IMR-90 (cell line): ENCODE measurements around the gene PISD. TPM values are rescaled to one million over a fixed set of nuclear protein-coding genes. Genes with fewer than 3 reads are reported as not detected.

ENCODE experiments used
- ATAC-seq: fragments of 200-7000 bp; cut with Tn5 transposase; 2 replicates; pipeline ENCODE4 v1.9.1; 2020; ENCODE audit warnings: low read depth, mild to moderate bottlenecking, moderate library complexity
- BruUV-seq: library from RNA; stranded (reverse); fragments of 400-500 nt; replicated peaks from 2 replicates; lab custom pipeline; 2021; lab: Mats Ljungman, UMichigan
- CTCF ChIA-PET: fragments of 300-600 bp; formaldehyde crosslinking; extraction: SDS; loops from one replicate; lab custom pipeline; 2021; ENCODE audit warnings: antibody characterized with exemption; lab: Yijun Ruan, JAX
- POLR2A ChIA-PET: fragments of 300-600 bp; sonication (Branson Sonifier 250); formaldehyde crosslinking; loops from one replicate; lab custom pipeline; 2022; ENCODE audit warnings: antibody characterized with exemption; ENCODE audit not compliant: unreplicated experiment; lab: Charles Lee
- DNase-seq: peaks from one replicate; pipeline ENCODE4 v3.0.0; 2013
- H2AFZ ChIP-seq: replicated peaks from 2 replicates; pipeline ENCODE3; 2013; ENCODE audit warnings: low read length, mild to moderate bottlenecking; ENCODE audit not compliant: poor library complexity
- H2AK5ac ChIP-seq: 2 replicates; pipeline ENCODE4 v1.6.1; 2013; ENCODE audit warnings: low read depth, low read length, inconsistent platforms
- H2AK9ac ChIP-seq: replicated peaks from 2 replicates; pipeline ENCODE3; 2013; ENCODE audit warnings: mild to moderate bottlenecking, low read depth, low read length, moderate library complexity; ENCODE audit not compliant: poor library complexity
- H2BK120ac ChIP-seq: 2 replicates; pipeline ENCODE4 v1.6.1; 2013; ENCODE audit warnings: low read depth, low read length, inconsistent platforms
- H2BK15ac ChIP-seq: 3 replicates; pipeline ENCODE4 v1.6.1; 2013; ENCODE audit warnings: low read depth, low read length, inconsistent platforms
- H2BK20ac ChIP-seq: 2 replicates; pipeline ENCODE4 v1.6.1; 2013; ENCODE audit warnings: low read depth, mild to moderate bottlenecking, inconsistent platforms, low read length, moderate library complexity
- H2BK5ac ChIP-seq: 2 replicates; pipeline ENCODE4 v1.6.1; 2013; ENCODE audit warnings: mild to moderate bottlenecking, low read depth, low read length, inconsistent platforms; ENCODE audit not compliant: poor library complexity, severe bottlenecking
- H3K14ac ChIP-seq: replicated peaks from 2 replicates; pipeline ENCODE4 v1.6.1; 2013; ENCODE audit warnings: low read depth, low read length, inconsistent platforms
- H3K18ac ChIP-seq: 2 replicates; pipeline ENCODE4 v1.6.1; 2013; ENCODE audit warnings: low read depth, low read length, control low read depth
- H3K23ac ChIP-seq: 2 replicates; pipeline ENCODE4 v1.6.1; 2013; ENCODE audit warnings: low read depth, low read length, inconsistent platforms
- H3K27ac ChIP-seq: 2 replicates; pipeline ENCODE4 v1.5.1; 2013; ENCODE audit warnings: mild to moderate bottlenecking, control low read depth, low read length; ENCODE audit not compliant: insufficient read depth
- H3K27me3 ChIP-seq: 2 replicates; pipeline ENCODE4 v1.6.1; 2013; ENCODE audit warnings: low read length; ENCODE audit not compliant: control insufficient read depth, insufficient read depth
- H3K36me3 ChIP-seq: 2 replicates; pipeline ENCODE4 v1.6.1; 2013; ENCODE audit warnings: low read length, mixed read lengths; ENCODE audit not compliant: control insufficient read depth, insufficient read depth
- H3K4ac ChIP-seq: 2 replicates; pipeline ENCODE4 v1.6.1; 2013; ENCODE audit warnings: low read depth, low read length, inconsistent platforms
- H3K4me1 ChIP-seq: 2 replicates; pipeline ENCODE4 v1.6.1; 2013; ENCODE audit warnings: low read length, mixed read lengths; ENCODE audit not compliant: control insufficient read depth, insufficient read depth
- H3K4me2 ChIP-seq: 2 replicates; pipeline ENCODE4 v1.6.1; 2013; ENCODE audit warnings: low read depth, mild to moderate bottlenecking, control low read depth, low read length, moderate library complexity
- H3K4me3 ChIP-seq: 2 replicates; pipeline ENCODE4 v1.5.1; 2013; ENCODE audit warnings: low read depth, mild to moderate bottlenecking, control low read depth, low read length, moderate library complexity; ENCODE audit not compliant: insufficient read depth
- H3K56ac ChIP-seq: 2 replicates; pipeline ENCODE4 v1.6.1; 2013; ENCODE audit warnings: low read length, inconsistent platforms; ENCODE audit not compliant: insufficient read depth; ENCODE audit errors: extremely low read depth
- H3K79me1 ChIP-seq, 2 experiments: 2 replicates each; pipeline ENCODE4 v1.6.1; 2013; ENCODE audit warnings: low read length in 2 of 2, inconsistent platforms in 1 of 2, low read depth in 1 of 2
- H3K9ac ChIP-seq: 2 replicates; pipeline ENCODE4 v1.6.1; 2013; ENCODE audit warnings: low read depth, low read length, control low read depth
- H3K9me1 ChIP-seq: 2 replicates; pipeline ENCODE4 v1.6.1; 2013; ENCODE audit warnings: low read length, inconsistent platforms; ENCODE audit not compliant: insufficient read depth
- H3K9me3 ChIP-seq: 2 replicates; pipeline ENCODE4 v1.6.1; 2013; ENCODE audit warnings: low read length; ENCODE audit not compliant: control insufficient read depth, insufficient read depth
- H4K20me1 ChIP-seq: 2 replicates; pipeline ENCODE4 v1.6.1; 2013; ENCODE audit warnings: low read length, inconsistent platforms; ENCODE audit not compliant: insufficient read depth
- H4K5ac ChIP-seq: 2 replicates; pipeline ENCODE4 v1.6.1; 2013; ENCODE audit warnings: mild to moderate bottlenecking, low read depth, low read length, control low read depth
- H4K8ac ChIP-seq, 2 experiments: 2 replicates each; pipeline ENCODE4 v1.6.1; 2013; ENCODE audit warnings: low read depth in 2 of 2, low read length in 2 of 2, control low read depth in 1 of 2, inconsistent platforms in 1 of 2
- H4K91ac ChIP-seq: 2 replicates; pipeline ENCODE4 v1.6.1; 2013; ENCODE audit warnings: low read depth, low read length, inconsistent platforms; ENCODE audit not compliant: insufficient read depth
- CTCF ChIP-seq: conservative IDR thresholded peaks from 2 replicates; pipeline ENCODE4 v1.5.1; 2012; ENCODE audit warnings: mild to moderate bottlenecking, low read depth, low read length, improper control_type of control experiment
- NFE2L2 ChIP-seq: fragments of 150-350 bp; IDR thresholded peaks from 2 replicates; pipeline ENCODE4 v1.6.1; 2016; ENCODE audit warnings: low read depth, mild to moderate bottlenecking, low read length
- POLR2A ChIP-seq: IDR thresholded peaks from 2 replicates; pipeline ENCODE4 v1.6.1; 2012; ENCODE audit warnings: mild to moderate bottlenecking, low read depth, low read length
- WGBS, 2 experiments: methylation state at CpG; one replicate each; pipeline versions ENCODE4 v1.1.5 to v1.1.7; 2013; ENCODE audit warnings: missing lambda C conversion rate in 2 of 2; ENCODE audit not compliant: insufficient read length in 1 of 2; ENCODE audit errors: extremely low coverage in 2 of 2; 5-methylcytosine and 5-hydroxymethylcytosine counted together
- dilution Hi-C: fragments of 300-500 bp; cut with HindIII; formaldehyde crosslinking; loops from one replicate; pipeline ENCODE4 v1.14.3; 2018; ENCODE audit warnings: low sequenced_read_pairs; ENCODE audit not compliant: unreplicated experiment
- in situ Hi-C: fragments of 300-500 bp; cut with MboI; formaldehyde crosslinking; loops from 3 replicates; pipeline ENCODE4 v1.14.3; 2019; ENCODE audit warnings: low sequenced_read_pairs, inconsistent platforms, mixed read lengths
- intact Hi-C: fragments of 100-400 bp; cut with micrococcal nuclease; formaldehyde crosslinking; loops from 2 replicates; pipeline ENCODE4 v1.10.0; 2022
- polyA plus RNA-seq, 3 experiments: library from polyadenylated mRNA; depleted of rRNA; stranded (reverse); fragments of >200 nt; gene quantifications; 2 replicates each; pipeline ENCODE4 v1.2.3, GENCODE V29; 2012; ENCODE audit warnings: low replicate concordance in 1 of 3
- total RNA-seq: library from RNA; depleted of rRNA; stranded (reverse); fragments of >200 nt; gene quantifications from 2 replicates; pipeline ENCODE4 v1.2.3, GENCODE V29; 2012

PISD gene
- total and polyA plus RNA-seq, 2 of the 4 experiments (the other 2 are of a cell fraction), result 34.1 to 48.8 TPM

GRCh38 chr22:31628969-31629708, 32.9 kb downstream of the PISD start:
- ChIA-PET POLR2A (no interaction called here), CTCF (interaction anchor here (0.8 to 1.0 kb wide), 2 partner anchors 50 to 100 kb away, joined by 3 read pairs; no protein-coding TSS in a partner anchor)
- no peak overlapping the region for H2BK20ac ChIP-seq
- peaks cover 13% of the 10 kb centered on the region for H3K36me3 ChIP-seq
- in situ Hi-C loops (no loop called here), intact Hi-C loops (no loop called here), dilution Hi-C loops (no loop called here)
- peaks cover 29% of the 10 kb centered on the region for H3K9me1 ChIP-seq
- peaks cover 42 to 93% of the 10 kb centered on the region in 2 experiments for H3K79me1 ChIP-seq
- peak overlapping the region; percentile 89 for H3K4me2 ChIP-seq
- no peak overlapping the region for H3K18ac ChIP-seq
- H4K5ac ChIP-seq, result no peak overlapping the region
- peak overlapping the region; percentile 64; the same call in 1 of the 2 replicates for H2AK5ac ChIP-seq
- no peak overlapping the region for H4K91ac ChIP-seq
- 0 out of 2 replicates have a peak overlapping the region, but pooled peaks have one; percentile 78 for H3K27ac ChIP-seq
- no peak for DNase-seq
- ATAC-seq, result no peak
- TF ChIP-seq CTCF (0 out of 2 replicates have a peak, but pooled peaks have one; percentile 3), POLR2A (peak; percentile 33; the same call in 1 of the 2 replicates), NFE2L2 (no peak)
- H2BK5ac ChIP-seq, result peak overlapping the region; percentile 42
- H3K9ac ChIP-seq, result peak overlapping the region; percentile 82; the same call in 1 of the 2 replicates
- H3K27me3 ChIP-seq, result no peaks in the 10 kb centered on the region
- no peak overlapping the region for H3K56ac ChIP-seq
- no peaks in the 10 kb centered on the region for H3K9me3 ChIP-seq
- H4K8ac ChIP-seq, result peak overlapping the region in 1 of 2 experiments; percentile 54; a peak in 2 of 4 replicates
- no peak overlapping the region for H2BK15ac ChIP-seq
- H3K4me1 ChIP-seq, result peaks cover 27% of the 10 kb centered on the region
- no peak overlapping the region for H2BK120ac ChIP-seq
- no peak overlapping the region; the same call in 1 of the 2 replicates for H3K4ac ChIP-seq
- H2AK9ac ChIP-seq, result peak overlapping the region; percentile 94
- BruUV-seq, result TSS peak; percentile 32
- 0 out of 2 replicates have a peak overlapping the region, but pooled peaks have one; percentile 13 for H3K14ac ChIP-seq
- peak overlapping the region; percentile 45 for H2AFZ ChIP-seq
- peak overlapping the region; percentile 42 for H3K23ac ChIP-seq
- 92 to 100% methylated on average over 3 to 7 of the region's 17 CpGs for WGBS, 2 experiments
- H3K4me3 ChIP-seq, result peak overlapping the region; percentile 69; the same call in 1 of the 2 replicates
- H4K20me1 ChIP-seq, result peaks cover 77% of the 10 kb centered on the region
